COLO829 (cell line): Measurements from ENCODE around the gene JARID2.
A peak's percentile ranks its signal among the peaks of the same experiment; 100 is the strongest.
"Not testable (repeated sequence)": the region's sequence is repeated elsewhere in the genome, so short reads cannot be mapped to it uniquely, and the experiment has no call there.

Experiments
- DNase-seq: peaks from one replicate; pipeline ENCODE4 v3.0.0; 2012; ENCODE audit warnings: low spot score

The JARID2 gene

GRCh38 chr6:15289456-15289855 is 43.6 kb downstream of the JARID2 start:
- DNase-seq = not testable (repeated sequence)

GRCh38 chr6:15290067-15290680 is 44.3 kb downstream of the JARID2 start:
- no peak for DNase-seq

DNA sequence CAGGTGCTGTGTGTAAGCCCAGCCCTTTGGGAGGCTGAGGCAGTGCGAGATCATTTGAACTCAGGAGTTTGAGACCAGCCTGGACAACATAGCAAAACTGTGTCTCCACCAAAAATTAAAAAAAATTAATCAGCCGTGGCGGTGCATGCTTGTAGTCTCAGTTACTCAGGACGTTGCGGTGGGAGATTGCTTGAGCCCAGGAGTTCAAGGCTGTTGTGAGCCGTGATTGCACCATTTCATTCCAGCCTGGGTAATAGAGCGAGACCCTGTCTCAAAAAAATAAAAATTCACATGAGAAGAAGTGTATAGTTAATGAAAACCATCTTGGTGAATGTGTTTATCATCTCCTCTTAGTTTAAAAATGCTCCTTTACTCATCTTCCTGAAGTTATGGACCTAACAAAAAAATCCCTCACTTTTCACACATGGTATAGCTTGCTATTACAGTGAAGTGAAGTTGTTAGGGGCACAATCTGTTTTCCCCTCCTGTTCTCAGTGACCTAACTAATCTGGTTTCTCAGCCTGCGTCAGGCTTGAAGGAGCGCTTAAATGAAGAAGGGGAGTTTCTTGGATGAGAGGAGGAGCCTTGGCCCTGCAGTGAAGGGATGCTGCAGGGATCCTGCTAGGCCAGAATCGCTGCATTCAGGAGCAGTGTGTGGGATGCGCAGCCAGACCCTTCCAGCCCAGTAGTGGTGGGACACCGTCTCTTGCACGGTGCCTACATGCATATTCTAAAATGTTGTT is 45.3 kb downstream of the JARID2 start:
- DNase-seq = no peak

GRCh38 chr6:15292721-15293302 is 46.9 kb downstream of the JARID2 start:
- DNase-seq = no peak

DNA sequence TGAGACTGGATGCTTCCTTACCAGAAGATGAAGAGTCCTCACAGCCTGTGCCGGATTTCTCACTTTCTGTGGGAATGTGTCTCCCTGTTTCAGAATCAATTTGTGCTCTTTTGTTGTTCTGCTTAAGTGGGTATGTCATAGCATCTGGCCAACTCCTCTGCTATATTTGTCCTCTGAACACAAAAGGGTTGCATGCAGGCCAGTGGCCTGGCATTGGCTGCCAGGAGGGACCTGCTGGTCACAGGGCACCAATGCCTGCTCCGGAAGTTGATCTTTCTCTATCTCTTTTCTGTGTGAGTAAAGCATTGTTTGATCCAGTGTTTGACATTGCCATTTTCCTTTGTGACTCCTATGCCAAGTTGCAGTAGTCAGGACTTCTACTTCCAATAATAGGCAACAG is 47.8 kb downstream of the JARID2 start:
- no peak for DNase-seq

DNA sequence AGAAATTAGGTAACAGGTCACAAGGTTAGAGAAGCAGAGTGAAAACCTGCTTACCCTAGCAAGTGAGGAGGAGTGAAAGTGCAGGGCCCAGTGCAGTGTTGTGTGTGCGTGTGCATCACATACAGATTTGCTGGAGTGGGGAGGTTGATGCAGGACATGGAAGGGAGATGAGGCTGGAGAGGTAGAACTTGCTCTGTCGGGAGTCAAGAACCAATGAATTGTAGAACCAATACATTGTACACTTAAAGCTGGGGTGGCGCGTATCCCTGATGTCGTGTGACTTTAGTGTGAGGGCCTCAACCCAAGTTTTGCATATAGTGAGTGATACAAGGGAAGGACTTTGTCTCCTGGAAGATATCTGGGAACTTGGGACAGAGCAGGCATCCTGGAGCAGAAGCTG is 48.6 kb downstream of the JARID2 start:
- no peak for DNase-seq

DNA sequence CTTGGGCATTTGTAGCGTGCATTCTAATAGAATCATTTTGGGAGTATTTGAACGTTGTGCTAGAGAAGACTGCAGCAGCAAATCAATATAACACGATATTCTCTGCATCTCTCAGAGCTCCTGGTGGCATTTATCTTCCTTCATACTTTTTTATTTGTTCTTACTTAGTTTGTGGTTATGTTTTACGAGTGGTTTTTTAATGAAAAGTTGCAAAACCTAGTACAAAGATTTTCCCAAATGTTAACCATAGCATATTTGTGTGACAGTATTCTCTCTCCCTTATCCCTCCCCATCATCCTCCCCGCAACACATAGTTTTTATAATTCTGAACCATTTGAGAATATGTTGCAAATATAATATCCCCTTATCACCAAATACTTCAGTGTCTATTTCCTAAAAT is 50.4 kb downstream of the JARID2 start:
- no peak for DNase-seq

GRCh38 chr6:15296735-15297134 is 50.9 kb downstream of the JARID2 start:
- no peak for DNase-seq

DNA sequence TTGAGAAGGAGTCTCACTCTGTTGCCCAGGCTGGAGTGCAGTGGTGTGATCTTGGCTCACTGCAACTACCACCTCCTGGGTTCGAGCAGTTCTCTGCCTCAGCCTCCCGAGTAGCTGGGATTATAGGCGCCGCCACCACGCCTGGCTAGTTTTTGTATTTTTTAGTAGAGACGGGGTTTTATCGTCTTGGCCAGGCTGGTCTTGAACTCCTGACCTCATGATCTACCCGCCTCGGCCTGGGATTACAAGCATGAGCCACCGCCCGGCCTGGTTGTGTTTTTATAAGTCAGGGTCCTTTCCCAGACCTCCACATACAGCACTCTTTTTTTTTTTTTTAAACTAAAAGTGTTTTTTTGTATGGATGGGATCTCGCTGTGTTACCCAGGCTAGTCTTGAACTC is 51.3 kb downstream of the JARID2 start:
- DNase-seq = not testable (repeated sequence)

DNA sequence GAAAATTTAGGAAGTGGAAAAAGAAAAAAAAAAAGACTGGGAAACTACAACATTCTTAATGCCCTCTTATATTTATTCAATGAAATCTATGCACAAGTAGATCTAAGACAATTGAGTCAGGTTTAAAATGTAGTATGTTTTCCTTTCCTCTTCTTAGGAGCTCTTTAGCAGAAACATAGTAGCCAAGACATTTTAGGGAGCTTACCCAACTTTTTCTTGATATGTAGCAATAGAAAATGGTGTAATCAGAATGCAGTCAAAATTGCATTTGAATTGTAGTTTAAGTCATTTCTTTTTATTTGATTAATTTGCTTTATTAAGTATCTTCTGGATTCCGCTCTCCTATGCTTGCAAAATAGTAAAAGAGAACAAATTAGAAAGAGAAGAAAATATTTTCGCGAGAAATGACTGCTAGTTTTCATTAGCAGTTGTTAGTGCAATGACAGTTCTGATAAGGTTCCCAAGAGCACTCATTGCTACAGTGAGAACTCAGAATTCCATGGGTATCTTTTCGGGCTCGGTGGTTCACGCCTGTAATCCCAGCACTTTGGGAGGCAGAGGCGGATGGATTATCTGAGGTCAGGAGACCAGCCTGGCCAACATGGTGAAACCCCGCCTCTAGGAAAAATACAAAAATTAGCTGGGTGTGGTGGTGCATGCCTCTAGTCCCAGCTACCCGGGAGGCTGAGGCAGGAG is 52.2 kb downstream of the JARID2 start:
- no peak for DNase-seq

DNA sequence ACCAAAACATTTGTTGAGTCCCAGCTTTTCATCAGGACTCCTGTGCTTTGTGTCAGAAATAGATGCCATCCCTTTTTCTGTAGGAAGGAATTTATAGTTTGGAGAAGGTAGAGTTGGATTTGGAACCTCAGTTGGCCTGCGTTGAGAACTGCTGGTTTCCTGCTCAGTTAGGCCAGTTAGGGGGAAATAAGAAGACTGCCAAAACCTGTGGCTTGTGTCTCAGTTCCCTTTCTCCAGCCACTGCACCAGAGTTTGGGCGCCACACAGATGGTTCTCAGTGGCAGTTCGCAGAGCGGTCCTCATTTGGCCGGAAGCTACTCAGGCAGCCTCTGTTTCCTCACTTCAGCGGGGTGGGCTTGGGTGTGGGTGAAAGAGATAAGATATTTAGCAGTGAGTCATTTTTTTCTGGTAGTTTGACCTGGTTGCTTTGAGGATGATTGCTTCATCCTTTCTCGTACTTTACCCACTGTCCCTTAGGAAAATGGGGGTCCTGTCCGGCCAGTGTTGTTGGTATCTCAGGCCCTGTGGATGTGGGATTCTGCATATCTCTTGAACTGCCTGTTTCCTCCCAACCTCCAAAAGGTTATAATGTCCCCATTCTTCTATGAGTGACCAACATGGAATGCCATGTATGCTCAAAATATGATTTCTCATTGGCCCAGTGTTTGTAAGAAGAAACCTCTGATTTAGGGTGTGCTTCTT is 53.7 kb downstream of the JARID2 start:
- DNase-seq = peak; percentile 50

- no peak for DNase-seq
These were observed 55.5 kb downstream of the JARID2 start for GRCh38 chr6:15301179-15302006.

GRCh38 chr6:15303162-15303919 is 57.5 kb downstream of the JARID2 start:
- DNase-seq = no peak

GRCh38 chr6:15303920-15304291 is 58.0 kb downstream of the JARID2 start:
- DNase-seq = no peak

DNA sequence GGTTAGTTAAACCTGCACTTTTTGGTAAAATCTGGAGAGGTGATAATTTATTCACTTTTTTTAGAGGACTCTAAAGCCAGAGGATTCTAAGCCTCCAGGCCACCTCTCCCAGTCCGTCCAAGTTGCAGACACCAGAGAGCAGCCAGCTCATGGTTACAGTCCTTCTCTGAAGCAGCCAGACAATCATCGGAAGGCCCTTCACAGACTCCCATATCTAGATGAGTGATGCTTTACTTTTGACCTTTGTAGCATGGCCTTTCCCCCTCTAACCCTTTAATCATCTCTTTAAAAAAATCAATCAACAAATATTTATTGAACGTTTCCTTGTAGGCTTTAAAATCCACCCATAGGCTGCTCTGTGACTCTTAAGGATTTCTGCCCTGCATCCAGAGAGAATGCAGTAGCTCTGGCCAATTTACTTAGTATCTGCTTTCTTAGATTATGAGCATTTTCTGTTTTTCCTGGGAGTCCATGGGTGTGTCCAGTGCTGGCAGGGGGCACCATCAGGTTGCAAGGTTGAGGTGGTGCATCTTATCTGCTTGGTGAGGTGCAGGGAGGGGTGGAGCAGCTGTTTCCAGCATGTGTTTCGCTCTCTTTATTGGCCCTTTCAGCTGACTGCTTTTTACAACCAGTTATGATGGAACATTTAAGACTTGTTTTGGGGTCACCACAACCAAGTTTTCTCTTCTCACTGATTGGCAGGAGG is 58.6 kb downstream of the JARID2 start:
- no peak for DNase-seq

GRCh38 chr6:15305496-15305895 is 59.6 kb downstream of the JARID2 start:
- DNase-seq = no peak

GRCh38 chr6:15305909-15306308 is 60.0 kb downstream of the JARID2 start:
- no peak for DNase-seq

DNA sequence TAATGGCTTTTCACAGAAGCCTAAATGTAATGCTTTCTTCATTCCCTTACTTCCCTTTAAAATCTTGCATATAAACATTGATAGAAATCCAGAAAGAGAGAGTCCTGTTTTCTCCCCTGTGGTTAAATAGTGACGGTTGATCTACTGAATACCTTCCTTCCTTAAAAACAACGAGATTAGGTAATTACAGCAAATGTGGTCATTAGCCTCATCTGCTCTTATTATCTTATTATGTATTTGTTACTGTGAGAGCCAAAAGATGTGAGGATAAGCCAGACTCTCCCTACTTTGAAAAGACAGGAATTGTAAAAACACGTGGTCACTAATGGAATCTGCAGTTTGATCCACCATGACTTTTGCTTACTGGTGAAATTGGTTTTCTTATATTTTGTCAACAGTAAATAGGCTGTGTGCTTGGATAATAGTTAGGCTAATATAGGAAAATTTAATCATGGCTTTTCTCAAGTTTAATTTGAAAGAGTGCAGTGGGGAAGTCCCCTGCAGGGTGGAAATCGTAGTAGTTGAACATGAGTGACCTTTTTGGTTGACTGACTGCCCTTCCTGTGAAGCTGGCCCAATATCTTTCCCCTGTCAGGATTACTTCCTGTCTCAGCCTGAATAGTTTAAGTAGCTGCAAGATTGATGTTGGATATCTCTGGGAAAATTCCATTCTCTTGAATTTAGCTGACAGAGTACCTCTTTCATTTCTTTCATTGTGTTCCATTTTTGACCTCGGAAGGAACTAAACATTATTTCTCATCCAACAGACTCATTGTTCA is 62.8 kb downstream of the JARID2 start:
- peak; percentile 50 for DNase-seq

GRCh38 chr6:15309611-15310283 is 63.9 kb downstream of the JARID2 start:
- no peak for DNase-seq
